Embryonic facial prominence (tissue), 1 donor: ENCODE data around the gene PHC2.

Source experiments
- DNase-seq: peaks from one replicate; pipeline ENCODE4 v3.0.0-alpha.2; 2016; ENCODE audit errors: extremely low spot score

The PHC2 gene

DNA sequence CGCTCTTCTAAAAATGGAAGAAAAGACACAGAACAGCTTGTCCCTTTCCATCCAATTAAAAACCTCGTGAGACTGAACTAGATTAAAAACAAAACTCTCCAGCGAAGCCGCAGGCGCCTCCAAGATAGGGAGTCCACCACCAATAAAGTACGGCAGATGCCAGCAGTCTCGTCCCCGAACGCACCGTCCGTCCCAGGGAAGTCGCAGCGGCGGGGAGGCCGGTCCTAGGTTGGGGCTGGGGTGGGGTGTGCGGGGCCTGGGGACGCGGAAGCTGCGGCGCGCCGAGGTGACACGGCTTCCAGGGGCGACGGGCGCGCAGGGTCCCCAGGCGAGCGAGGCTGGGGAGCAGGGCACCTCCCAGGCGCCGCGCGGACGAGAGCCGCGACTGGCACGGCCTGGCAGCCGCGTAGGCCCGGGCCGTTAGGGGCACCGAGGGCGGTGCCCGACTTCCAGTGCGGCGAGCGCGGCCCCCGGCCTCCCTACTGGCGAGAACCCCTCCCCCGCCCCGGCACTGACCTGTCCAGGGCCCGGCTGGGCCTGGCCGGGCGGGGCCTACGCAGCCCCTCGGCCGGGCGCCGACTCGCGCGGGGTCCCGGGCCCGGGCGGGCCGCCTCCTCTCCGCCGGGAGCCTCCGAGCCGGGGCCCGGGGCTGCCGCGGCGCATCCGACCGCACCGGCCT lies 81.7 kb downstream of the PHC2 start:
- DNase-seq: no peak

DNA sequence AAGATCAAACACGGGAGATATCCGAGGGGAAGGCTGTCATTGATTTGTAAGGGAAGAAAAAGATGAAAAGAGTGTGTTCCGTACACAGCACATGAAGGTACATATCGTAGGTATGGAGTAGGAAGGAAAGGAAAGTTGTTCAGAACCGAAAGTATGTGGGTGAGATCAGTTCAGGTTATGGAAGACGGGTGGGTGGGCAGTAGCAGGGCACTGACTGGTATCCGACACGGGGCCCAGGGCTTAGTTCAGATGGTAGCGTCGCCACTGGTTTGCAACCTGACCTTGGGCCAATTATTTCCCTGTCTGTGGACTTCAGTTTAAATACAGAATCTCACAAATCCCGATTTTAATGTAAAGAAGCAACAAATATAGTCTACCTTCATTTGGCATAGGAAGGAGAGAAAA lies 82.2 kb downstream of the PHC2 start:
- DNase-seq: no peak

DNA sequence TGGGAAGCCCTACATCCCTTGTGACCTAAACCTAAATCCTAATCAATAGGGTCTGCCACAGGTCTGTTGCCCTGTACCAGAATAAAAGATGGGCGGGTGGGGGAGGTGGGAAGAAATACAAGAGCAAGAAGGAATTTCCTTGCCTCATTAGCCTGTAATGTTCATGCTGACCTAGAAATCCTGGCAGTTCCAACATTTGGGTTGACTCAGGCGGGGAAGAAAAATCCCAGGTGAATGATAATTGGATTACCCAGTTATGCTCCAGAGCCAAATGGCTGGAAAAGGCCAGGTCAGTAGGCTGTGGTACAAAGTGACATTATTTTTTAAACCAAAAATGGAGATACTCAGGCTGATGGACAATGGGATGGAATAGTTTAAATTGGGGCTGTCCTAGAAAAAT lies 82.7 kb downstream of the PHC2 start:
- no peak for DNase-seq

DNA sequence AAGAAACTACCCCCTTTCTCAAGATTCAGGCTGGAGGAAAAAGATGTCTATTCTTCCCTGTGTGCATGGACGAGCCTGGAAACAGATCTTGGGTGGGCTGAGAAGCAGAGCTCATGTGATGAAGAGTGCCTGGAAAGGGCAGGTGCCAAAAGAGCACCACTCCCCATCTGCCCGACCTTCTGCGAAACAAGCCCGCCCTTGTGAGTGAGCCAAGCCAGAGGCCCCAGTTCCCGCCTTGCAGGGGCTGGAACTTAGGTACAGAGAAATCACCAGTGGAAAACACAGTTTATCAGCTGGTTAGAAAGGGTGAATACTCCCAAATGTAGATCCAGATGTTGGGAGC lies 83.3 kb downstream of the PHC2 start:
- DNase-seq: no peak

DNA sequence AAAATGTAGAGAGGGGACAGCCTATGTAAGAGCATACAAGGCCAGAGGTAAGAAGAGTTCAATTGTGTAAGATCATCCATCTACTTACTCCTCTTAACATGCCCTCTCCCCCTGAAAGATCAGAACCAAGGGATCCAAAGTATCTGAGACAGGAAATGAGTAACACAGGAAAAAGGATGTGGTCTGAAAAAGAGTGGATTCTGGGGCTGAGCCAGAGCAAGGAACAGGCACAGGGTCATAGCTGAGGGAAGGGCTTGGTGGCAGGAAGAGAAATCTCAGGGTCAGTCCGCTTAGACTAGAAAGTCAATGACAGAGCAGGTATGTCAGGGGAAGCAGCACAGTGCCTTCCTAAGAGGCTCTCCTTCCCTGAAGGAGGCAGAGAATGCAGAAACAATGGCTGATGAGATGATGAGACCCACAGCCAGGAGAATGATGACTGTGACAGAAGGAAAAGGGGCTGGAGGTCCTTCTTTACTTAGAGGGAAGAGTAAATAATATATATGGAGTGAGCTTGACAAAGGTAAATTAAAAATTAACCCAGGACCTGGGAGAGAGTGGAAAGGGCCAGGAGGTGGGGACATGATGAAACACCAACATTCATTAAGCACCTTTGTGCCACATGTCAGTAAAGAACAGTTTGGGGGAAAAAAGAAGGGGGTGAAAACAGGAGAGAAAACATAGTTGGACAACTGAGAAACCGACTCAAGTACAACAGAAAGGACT lies 83.8 kb downstream of the PHC2 start:
- DNase-seq: no peak

DNA sequence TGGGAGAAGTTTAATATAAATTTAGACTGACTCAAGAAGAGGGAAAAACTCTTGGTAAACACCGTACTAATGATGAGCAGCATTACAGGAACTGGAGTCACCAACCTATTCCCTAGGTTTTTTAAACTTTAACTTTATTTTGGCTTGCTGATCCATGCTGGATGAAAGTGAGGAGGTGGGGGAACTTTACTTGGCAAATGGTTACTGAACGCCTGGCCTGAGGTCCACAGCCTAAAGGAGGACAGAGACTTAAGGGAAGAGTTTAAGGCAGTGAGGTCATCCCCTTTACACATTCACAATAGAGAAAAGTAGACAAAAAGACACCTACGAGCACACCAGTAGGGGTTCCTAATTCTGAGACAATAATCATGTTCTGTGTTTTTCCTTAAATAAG lies 84.4 kb downstream of the PHC2 start:
- no peak for DNase-seq

DNA sequence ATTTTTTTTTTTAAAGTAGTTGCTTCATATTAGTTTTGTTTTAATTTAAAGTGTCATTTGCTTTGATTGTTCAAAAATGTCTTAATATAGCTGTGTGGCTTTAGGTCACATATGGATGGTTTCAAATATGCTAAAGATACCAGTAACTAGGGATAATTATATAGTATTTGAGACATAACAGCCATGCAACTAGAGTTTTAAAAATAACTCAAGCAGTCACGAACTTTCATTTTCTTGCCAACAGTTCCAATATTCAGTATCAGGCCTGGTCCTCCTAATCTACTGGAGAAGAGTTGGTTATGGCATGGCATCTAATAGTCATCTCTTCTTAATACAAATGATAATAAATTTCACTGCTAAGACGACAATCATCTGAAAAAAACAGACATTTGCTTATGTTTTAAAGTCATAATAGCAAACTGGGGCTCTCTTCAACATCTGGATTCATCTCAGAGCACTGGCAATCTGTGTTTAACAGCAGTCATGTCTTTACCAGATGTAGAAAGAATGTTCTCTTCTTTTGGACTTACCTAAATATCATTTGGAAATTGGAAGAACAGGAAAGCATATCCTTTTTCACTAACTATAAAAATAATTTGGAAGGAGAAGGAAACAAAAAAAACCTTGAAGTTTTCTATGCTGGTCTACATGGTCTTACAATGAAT lies 85.9 kb downstream of the PHC2 start:
- DNase-seq: no peak

DNA sequence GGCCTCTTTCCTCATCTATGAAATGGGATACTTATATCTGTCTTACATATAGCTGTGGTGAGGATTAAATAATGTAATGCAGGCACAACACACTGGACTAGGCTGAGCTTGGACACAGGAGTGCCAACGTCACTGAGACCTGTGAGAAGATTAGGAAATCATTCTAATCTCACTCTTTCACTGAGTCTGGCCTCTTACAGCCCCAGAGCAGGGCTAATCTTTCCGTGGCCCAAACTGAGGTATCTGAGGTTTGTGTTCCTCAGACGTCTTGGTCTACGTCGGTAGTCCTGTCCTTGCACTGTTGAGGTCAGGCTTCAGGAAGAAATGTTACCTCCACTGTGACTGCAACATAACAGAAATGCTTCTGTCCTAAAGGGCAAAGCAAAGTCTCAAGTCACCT lies 87.4 kb downstream of the PHC2 start:
- no peak for DNase-seq

DNA sequence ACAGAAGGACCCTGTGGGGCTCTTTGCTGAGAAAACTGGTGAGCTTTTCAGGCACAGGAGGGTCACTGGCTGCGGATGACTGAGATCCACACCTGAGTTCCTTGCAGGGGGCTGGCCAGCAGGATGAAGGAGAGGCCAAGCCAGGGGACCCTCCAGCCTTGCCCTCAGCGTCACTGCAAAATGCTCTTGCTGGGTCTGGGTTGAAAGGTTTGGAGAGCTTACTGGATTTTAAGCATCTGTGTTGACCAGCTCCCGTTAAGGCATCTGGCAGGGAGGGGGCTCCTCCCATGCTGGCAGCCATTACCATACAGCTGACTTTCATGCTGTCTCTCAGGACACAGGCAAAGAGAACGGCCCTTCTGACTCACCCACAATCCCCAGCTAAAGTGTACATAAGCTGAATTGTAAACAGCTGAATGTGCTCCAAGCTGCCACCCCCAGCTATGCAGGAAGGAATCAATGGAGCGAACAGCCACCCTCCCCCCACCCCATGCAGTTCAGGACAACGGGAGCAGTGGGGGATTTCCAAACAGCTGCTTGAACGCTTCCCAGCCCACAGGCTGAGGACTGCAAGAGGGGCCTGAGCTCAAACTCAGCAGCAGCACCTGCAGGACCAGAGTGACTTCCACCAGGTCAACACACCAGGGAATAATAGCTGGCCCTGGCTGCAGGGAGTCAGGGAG lies 88.7 kb downstream of the PHC2 start:
- DNase-seq: no peak

DNA sequence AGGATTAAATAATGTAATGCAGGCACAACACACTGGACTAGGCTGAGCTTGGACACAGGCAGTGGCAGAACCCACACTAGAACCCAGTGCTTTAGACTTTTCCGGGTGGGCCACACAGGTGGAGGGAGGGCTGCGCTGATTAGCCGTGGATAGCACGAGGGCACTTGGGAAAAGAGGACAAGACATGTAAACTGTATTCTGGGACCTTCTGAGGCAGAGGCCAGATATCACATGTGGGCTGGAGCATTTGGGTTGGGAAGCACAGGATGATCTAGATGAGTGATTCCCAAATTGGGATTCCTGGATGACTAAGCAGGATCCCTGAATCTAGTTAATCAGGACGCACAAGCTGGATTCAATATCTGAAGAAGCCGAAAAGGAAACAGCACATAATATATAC lies 89.7 kb downstream of the PHC2 start:
- DNase-seq: no peak

DNA sequence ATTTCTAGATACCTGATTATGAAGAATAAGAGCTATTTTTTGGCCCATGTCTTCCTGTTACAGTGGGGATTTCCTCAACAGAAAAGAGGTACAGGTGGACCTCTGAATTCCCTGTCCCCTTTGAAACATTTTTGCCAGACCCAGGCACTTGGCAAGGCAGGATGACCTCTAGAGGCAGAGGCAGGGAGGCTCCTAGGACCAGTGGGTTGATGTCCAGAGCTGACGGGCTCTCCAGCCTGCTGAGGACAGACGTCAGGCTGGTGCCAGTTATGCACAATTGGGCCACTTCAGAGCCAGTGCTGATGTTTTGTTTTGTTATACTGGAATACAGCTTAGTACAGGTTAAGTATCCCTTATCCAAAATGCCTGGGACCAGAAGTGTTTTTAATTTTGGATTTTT lies 91.5 kb downstream of the PHC2 start:
- no peak for DNase-seq

DNA sequence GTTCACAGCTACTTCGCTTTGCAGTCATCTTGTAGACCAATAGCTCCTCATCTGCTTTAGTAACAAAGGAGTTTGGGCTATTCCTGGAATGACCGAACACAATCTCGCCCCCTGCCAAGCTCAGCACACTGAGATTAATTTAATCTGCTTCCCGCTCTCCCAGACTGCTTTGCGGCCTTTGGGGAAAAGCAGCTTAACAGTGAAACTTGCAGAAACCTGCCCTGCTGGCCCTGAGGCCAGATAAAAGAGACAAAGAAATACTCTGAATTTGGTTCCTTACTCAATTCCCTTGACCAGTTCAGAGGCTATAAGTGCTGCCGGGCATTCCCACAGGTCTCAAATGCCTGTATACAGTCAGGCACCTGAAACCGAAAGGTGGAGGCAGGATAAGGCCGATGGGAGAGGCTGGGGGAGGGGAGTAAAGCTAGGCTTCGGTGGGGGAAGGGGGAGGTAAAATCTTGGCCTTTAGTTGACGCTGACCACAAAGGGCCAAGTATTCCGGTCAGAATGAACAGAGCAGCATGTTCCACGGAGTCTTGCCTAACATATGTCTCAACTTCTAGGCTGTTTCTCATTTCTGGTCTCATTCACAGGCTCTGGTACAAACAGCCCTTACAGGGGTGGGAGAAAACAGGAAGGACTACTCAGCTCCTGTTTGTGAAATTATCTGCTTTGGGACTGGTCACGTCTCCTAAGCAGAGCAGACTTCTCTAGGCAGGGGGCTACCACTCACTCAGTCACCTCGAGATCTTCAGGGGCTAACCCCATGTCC lies 92.3 kb downstream of the PHC2 start:
- no peak for DNase-seq

DNA sequence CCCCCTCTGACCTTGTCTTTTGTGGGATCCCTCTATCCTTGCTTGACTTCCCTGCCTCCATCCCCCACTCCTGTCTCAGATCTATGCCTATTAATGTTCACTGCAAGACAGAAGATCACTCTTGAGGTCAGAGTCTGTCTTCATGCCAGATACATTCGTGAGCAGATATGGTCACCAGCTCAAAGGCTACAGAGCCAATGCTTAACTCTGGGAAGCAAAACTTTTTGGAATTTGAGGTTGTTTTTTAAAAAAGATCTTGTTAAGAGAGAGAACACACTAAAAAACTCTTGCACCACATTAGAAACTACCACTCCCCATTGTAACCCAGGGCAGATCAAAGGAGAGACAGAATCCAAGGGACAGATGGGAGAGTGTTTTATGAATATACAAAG lies 92.9 kb downstream of the PHC2 start:
- DNase-seq: no peak

DNA sequence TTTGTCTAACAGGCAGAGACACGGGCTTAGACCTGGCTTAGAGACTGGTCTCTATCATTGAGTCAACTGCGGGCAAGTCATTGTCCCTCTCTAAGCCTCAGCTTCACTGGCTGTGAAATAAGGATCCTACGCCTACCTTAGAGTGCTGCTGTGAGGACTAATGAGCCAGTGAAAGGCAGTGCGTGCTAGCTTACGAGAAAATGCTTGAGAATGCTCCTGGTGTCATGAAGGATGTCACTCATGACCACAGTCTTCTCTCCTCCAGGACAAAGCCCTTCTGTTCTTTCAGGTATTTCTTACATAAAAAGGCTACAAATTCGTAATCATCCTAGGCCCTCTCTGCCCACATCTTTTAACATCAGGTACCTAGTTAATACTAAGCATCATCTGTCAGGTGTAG lies 93.5 kb downstream of the PHC2 start:
- no peak for DNase-seq

DNA sequence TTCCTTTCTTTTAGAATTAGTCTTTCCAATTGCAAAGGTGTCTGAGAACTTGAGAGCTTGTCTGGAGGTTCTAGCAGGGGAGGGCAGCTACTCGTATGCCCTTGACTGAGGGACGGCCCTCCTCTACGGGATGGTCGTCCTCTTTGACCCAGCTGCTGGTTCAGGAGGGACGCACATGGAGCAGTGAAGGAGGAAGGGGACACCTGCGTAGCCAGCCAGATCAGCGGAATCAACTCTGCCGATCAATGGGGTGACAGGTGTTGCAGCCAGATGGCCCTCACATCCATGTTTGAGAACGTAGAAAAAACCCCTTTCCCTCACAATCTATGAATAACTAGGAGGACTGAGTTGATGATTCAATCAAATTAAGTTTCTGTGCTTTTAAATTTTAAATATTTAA lies 94.3 kb downstream of the PHC2 start:
- DNase-seq: no peak

DNA sequence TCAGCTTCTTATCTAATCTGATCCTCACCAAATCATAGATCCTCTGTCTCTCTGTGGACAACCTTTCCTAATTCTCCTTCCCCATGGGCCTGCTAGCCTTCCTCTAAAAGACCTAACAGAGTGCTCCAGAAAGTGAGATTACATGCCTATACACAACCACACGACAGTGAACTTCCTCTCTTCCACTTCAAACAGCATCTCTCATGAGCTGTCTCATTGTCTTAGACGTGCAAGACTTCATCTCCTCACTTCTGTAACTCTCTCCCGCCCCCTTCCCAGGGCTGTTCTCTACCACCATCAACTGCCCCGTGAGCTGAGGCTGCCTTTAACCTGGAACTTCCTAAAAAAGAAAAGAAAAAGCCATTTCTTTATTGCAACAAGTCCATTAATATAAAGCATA lies 95.9 kb downstream of the PHC2 start:
- DNase-seq: no peak

DNA sequence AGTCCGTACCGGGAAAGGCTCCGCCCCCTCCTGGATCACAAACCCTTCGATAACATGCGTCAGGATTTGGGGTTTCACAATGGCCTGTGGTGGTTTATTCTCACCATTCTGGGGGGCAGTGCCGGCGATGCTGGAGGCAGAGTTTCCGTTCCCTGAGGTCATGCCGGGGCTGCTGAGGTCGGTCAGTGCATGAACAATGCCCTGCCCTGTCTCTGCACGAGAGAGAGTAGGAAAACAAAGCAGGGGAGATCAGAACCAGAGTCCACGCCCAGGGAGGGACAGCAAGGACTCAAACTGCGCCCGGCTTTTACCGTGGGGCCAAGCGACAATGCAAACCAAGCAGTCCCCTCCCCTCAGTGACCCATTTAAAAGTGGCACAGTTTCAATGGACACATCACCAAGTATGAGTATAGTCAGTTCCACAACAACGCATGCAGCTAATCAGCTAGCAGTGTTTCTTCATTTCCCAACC lies 96.8 kb downstream of the PHC2 start:
- no peak for DNase-seq

DNA sequence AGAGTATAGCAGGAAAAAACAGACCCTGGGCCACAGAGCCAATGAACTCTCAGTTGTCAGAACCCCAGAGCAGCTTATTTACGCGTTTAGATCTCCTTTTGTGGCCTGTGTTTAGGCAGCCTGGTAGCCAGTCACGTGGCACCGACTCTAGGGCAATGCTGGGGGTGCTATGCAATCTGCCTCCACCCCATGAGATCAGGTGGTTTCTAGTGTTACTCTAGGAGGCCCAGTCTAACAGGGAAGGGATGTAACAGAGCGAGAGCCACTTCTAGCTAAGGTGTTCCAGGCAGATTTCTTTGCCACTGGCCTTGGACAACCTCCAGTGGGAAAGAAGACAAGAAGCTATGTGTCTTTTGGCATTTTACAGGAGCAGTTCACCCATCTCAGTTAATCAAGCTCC lies 98.0 kb downstream of the PHC2 start:
- DNase-seq: no peak

DNA sequence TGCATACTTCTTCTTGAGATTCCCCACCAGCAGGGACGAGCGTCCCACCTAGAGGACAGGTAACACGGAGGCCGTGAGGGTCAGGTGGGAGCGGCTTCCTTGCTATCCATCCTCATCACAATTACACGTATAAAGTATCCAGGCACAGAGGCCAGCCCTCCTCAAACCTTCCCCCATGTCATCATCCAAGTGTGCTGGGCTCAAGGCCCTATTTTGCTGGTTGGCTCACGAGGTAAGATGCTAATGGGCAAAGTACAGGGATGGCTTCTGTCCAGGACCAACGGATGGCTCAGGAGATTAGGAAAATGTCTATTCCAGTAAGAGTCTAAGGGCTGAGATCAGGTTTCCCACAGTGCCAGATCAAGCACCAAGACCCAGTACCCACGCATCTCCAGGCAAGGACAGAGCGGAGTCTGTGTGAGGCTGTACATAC lies 98.5 kb downstream of the PHC2 start:
- DNase-seq: no peak

DNA sequence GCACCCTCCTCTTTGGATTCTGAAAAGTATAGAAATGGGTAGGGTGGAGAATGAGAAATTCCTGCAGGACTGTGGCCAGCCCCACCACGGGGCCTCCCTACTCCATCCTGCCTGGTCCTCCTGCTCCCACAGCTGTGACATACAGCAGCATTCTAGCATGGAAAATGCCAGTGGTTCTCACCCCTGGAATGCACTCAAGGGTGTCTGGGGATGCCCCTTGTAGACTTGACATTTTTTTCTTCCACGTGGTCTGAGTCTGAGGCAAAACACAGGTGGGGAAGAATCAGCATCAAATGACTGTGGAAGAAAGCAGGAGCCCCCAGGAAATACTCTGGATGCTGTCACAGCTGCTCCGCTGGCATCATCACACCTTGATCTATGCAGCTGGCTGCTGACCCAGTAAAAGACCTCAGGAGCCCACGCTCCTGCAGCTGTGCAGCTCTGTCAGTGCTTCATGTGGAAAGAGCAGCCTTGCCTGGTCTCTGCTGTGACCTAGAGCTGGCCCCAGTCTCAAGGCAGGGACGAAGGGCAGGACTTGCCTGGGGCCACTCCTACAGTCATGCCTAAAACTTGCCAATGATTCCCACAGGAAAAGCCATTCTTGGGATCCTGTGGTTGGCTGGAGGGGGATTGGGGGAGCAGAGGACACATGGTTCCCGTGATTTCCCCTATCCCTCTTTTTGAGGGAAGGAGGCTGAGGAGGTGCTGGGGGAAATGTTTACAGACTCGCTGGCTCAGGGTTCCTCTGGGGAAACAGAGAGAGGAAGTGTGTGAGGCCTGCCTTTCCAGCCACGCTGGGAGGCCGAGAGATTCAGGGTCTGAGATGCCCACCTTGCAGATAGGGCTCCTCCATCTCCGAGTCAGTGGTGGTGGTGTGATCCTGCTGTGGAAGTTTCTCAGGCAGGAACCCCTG lies 99.2 kb downstream of the PHC2 start:
- DNase-seq: no peak

DNA sequence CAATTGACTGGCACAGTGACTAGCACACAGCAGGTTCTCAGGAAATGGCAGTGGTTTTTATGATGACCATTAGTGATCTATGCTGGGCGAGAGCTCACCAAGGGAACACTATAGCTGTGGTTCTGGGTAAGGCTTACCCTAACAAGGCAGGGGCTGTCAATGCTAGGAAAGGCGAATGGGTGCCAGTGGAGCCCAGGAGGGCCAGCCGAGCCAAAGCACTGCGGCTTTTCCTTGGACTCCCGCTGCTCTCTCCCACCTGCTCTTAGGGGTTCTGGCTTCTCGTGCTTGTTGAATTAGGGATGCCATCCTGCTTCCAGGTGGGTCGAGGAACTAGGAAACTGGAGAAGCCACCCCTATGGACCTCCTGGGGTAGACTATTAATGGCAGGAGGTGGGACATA lies 100.0 kb downstream of the PHC2 start:
- no peak for DNase-seq
